ENCODE measurements around the gene PARD6A.
A peak's percentile ranks its signal among the peaks of the same experiment; 100 is the strongest.

Gene PARD6A, protein sequence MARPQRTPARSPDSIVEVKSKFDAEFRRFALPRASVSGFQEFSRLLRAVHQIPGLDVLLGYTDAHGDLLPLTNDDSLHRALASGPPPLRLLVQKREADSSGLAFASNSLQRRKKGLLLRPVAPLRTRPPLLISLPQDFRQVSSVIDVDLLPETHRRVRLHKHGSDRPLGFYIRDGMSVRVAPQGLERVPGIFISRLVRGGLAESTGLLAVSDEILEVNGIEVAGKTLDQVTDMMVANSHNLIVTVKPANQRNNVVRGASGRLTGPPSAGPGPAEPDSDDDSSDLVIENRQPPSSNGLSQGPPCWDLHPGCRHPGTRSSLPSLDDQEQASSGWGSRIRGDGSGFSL

DNA sequence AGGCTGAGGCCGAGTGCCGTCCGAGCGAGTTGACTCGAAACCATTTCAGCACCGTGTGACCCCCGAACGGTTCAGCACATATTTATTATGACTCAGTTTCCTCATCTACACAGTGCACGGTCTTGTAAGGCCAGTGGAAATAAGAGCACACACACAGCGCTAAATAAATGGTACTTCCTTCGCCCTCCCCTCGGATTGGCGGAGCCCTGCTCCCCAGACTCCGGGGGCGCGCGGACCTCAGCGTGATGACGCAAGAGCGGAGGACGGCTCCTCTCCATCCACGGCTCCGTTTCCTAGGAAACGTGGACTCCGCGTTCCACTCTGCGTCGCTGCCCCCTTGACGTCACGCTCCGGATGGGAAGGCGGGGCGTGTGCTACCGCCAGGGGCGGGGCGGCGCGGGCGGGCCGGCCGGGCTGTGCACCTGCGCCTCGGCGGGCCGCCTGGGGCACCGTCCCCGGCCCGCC is at the start of gene PARD6A:
TSS of gene PARD6A (plus strand) at position 397 of the 465 bp plus-strand sequence. CDS start 79 bp downstream, outside the sequence.
- TF ChIP-seq CEBPB (IDR thresholded peaks at IDR 0.05), result peak; percentile 89
- TF ChIP-seq CREB1 (IDR thresholded peaks at IDR 0.05; ENCODE audit: low read depth), result peak; percentile 83
- TF ChIP-seq TCF12 (IDR thresholded peaks at IDR 0.05; ENCODE audit: low read depth), result no peak

DNA sequence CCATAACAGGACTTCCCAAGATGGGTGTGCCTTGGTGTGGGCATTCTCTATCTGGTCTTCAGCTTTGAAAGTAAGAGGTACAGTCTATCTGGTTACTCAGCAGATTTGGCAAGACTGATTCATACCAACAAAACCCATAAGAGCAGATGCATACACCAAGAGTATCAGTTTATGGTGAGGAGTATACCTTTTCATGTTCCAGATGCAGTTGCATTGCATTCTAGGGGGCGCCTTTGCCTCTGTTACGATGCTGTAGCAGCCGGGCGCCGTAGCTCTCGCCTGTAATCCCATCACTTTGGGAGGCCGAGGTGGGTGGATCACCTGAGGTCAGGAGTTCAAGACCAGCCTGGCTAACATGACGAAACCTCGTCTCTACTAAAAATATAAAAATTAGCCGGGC is 47.0 kb upstream of the PARD6A start:
- TF ChIP-seq CREB1 (IDR thresholded peaks at IDR 0.05; ENCODE audit: low read depth), result no peak
- TF ChIP-seq TAF1 (IDR thresholded peaks at IDR 0.05; ENCODE audit: low read depth), result no peak
- no peak for TF ChIP-seq TEAD4 (IDR thresholded peaks at IDR 0.05)
- TF ChIP-seq, protein P1, sequence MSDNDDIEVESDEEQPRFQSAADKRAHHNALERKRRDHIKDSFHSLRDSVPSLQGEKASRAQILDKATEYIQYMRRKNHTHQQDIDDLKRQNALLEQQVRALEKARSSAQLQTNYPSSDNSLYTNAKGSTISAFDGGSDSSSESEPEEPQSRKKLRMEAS (IDR thresholded peaks at IDR 0.05), result no peak
- TF ChIP-seq NFIC (IDR thresholded peaks at IDR 0.05), result no peak
- TF ChIP-seq ZBTB7A (IDR thresholded peaks at IDR 0.05; ENCODE audit: low read depth), result no peak
- TF ChIP-seq EP300 (IDR thresholded peaks at IDR 0.05; ENCODE audit: borderline replicate concordance), result no peak
- TF ChIP-seq TCF12 (IDR thresholded peaks at IDR 0.05; ENCODE audit: low read depth), result no peak
- TF ChIP-seq, protein P2, sequence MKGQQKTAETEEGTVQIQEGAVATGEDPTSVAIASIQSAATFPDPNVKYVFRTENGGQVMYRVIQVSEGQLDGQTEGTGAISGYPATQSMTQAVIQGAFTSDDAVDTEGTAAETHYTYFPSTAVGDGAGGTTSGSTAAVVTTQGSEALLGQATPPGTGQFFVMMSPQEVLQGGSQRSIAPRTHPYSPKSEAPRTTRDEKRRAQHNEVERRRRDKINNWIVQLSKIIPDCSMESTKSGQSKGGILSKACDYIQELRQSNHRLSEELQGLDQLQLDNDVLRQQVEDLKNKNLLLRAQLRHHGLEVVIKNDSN (IDR thresholded peaks at IDR 0.05), result no peak
- no peak for TF ChIP-seq FOXM1 (IDR thresholded peaks at IDR 0.05; ENCODE audit: borderline replicate concordance, low read depth)
- no peak for TF ChIP-seq YY1 (IDR thresholded peaks at IDR 0.05; ENCODE audit: low read depth)
- TF ChIP-seq EGR1 (IDR thresholded peaks at IDR 0.05), result no peak
- TF ChIP-seq RAD21 (IDR thresholded peaks at IDR 0.05; ENCODE audit: low read depth), result no peak
- no peak for TF ChIP-seq CEBPB (IDR thresholded peaks at IDR 0.05)

DNA sequence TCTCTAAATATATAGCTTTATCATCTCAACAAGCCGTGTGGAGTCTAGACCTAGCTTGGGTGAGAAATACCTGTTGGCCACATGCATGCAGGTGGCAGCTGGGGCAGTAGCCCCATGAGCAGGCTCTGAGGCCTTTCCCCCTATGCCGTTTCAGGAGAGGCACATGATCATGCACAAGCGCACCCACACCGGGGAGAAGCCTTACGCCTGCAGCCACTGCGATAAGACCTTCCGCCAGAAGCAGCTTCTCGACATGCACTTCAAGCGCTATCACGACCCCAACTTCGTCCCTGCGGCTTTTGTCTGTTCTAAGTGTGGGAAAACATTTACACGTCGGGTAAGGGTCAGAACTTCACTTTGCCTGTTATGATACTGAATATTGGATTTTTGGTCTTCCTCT is 32.5 kb upstream of the PARD6A start:
- TF ChIP-seq ZBTB7A (IDR thresholded peaks at IDR 0.05; ENCODE audit: low read depth), result no peak
- TF ChIP-seq, protein P1 (IDR thresholded peaks at IDR 0.05), result no peak
- TF ChIP-seq EP300 (IDR thresholded peaks at IDR 0.05; ENCODE audit: borderline replicate concordance), result no peak
- TF ChIP-seq, protein P3, sequence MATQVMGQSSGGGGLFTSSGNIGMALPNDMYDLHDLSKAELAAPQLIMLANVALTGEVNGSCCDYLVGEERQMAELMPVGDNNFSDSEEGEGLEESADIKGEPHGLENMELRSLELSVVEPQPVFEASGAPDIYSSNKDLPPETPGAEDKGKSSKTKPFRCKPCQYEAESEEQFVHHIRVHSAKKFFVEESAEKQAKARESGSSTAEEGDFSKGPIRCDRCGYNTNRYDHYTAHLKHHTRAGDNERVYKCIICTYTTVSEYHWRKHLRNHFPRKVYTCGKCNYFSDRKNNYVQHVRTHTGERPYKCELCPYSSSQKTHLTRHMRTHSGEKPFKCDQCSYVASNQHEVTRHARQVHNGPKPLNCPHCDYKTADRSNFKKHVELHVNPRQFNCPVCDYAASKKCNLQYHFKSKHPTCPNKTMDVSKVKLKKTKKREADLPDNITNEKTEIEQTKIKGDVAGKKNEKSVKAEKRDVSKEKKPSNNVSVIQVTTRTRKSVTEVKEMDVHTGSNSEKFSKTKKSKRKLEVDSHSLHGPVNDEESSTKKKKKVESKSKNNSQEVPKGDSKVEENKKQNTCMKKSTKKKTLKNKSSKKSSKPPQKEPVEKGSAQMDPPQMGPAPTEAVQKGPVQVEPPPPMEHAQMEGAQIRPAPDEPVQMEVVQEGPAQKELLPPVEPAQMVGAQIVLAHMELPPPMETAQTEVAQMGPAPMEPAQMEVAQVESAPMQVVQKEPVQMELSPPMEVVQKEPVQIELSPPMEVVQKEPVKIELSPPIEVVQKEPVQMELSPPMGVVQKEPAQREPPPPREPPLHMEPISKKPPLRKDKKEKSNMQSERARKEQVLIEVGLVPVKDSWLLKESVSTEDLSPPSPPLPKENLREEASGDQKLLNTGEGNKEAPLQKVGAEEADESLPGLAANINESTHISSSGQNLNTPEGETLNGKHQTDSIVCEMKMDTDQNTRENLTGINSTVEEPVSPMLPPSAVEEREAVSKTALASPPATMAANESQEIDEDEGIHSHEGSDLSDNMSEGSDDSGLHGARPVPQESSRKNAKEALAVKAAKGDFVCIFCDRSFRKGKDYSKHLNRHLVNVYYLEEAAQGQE (IDR thresholded peaks at IDR 0.05; ENCODE audit: low read depth), result no peak
- no peak for TF ChIP-seq YY1 (IDR thresholded peaks at IDR 0.05; ENCODE audit: low read depth)
- no peak for TF ChIP-seq TEAD4 (IDR thresholded peaks at IDR 0.05)
- no peak for TF ChIP-seq NFIC (IDR thresholded peaks at IDR 0.05)
- TF ChIP-seq EGR1 (IDR thresholded peaks at IDR 0.05), result no peak
- TF ChIP-seq CREB1 (IDR thresholded peaks at IDR 0.05; ENCODE audit: low read depth), result no peak

DNA sequence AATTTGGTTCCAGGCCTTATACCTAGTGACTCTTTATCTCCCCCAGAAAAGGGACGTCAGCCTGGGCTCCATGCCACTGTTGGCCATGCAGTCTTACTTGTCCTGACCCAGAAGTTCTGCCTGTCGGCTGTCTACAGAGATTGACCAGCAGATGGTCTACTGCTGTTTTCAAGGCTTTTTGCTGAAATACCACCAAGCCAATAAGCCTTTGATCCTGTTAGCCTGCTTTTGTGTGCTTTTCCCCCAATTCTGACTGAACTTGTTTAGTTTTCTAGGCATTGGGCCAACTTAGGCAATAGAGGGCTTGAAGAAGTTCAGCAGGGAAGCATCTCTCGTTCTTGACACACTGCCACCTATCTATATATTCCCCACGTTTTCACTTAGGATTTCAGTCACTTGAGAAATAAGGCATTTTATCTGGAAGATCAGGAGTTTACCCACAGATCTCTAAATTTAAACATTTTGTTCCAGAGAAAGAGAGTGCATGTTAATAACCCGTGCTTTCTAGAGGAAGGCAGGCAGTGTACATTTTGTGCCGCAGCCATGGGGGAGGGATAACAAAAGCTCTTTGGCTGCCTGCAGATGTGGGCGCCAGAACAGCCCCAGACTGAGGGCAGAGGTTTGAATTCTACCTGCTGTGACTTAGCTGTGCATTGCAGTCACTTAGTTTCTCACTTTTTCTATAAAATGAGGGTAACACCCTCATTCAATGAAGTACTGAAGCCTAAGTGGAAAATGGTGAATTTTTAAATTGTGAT is 28.2 kb upstream of the PARD6A start:
- TF ChIP-seq EP300 (IDR thresholded peaks at IDR 0.05; ENCODE audit: borderline replicate concordance) (no peak), CEBPB (IDR thresholded peaks at IDR 0.05) (no peak), TCF12 (IDR thresholded peaks at IDR 0.05; ENCODE audit: low read depth) (no peak), NFIC (IDR thresholded peaks at IDR 0.05) (no peak), RAD21 (IDR thresholded peaks at IDR 0.05; ENCODE audit: low read depth) (no peak), ZBTB7A (IDR thresholded peaks at IDR 0.05; ENCODE audit: low read depth) (no peak), FOXM1 (IDR thresholded peaks at IDR 0.05; ENCODE audit: borderline replicate concordance, low read depth) (no peak)
- TF ChIP-seq, protein P3 (IDR thresholded peaks at IDR 0.05; ENCODE audit: low read depth), result no peak
- TF ChIP-seq, protein P2 (IDR thresholded peaks at IDR 0.05), result no peak

DNA sequence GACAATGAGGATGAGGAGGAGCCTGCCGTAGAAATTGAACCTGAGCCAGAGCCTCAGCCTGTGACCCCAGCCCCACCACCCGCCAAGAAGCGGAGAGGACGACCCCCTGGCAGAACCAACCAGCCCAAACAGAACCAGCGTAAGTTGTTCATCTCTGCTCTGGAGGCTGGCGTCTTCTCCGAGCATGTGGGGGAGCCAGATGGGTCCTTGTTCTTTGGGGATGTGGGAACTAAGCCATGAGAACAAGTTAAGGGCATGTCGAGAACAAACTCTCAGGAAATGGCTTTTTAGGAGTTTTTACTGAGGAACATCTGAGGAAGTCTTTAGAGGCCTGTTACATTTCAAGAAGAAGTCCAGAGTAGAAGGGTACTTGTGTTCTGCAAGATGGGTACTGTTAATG is 24.0 kb upstream of the PARD6A start:
- TF ChIP-seq TCF12 (IDR thresholded peaks at IDR 0.05; ENCODE audit: low read depth), result no peak
- TF ChIP-seq NFIC (IDR thresholded peaks at IDR 0.05), result no peak

DNA sequence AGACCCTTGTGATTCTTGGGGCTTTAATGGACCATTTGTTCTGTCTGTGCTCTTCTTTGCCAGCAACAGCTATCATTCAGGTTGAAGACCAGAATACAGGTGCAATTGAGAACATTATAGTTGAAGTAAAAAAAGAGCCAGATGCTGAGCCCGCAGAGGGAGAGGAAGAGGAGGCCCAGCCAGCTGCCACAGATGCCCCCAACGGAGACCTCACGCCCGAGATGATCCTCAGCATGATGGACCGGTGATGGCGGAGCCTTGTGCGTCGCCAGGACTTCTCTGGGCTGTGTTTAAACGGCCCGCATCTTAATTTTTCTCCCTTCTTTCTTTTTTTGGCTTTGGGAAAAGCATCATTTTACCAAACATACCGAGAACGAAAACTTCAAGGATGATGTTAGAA is 23.1 kb upstream of the PARD6A start:
- TF ChIP-seq, protein P1 (IDR thresholded peaks at IDR 0.05), result no peak
- no peak for TF ChIP-seq FOXM1 (IDR thresholded peaks at IDR 0.05; ENCODE audit: borderline replicate concordance, low read depth)
- TF ChIP-seq EGR1 (IDR thresholded peaks at IDR 0.05), result no peak
- no peak for TF ChIP-seq TCF12 (IDR thresholded peaks at IDR 0.05; ENCODE audit: low read depth)
